ENCODE measurements around the gene IFIT2.

IFIT2 gene

GRCh38 chr10:89337484-89337883 is 35.6 kb downstream of the IFIT2 start:
- no peak overlapping the region for H3K9ac ChIP-seq
- peaks cover 22 to 54% (median 29%) of the 10 kb centered on the region in 10 experiments for H3K4me1 ChIP-seq
- H3K4me3 ChIP-seq, result no peak overlapping the region
- H3K27me3 ChIP-seq, result no peaks in the 10 kb centered on the region
- H3K9me3 ChIP-seq (replicated peaks in 1 of 11), result peaks cover 0 to 19% (median 4%) of the 10 kb centered on the region in 11 experiments; a peak in 10 of 22 replicates
- peaks cover 30 to 51% (median 45%) of the 10 kb centered on the region in 11 experiments for H3K36me3 ChIP-seq
- TF ChIP-seq Cebpa-rat (IDR thresholded peaks at IDR 0.05), result no peak
- peaks cover 0 to 4% (median 0%) of the 10 kb centered on the region in 11 experiments; a peak in 2 of 22 replicates for H4K20me1 ChIP-seq
- H3K27ac ChIP-seq, result no peak overlapping the region
- H3K4me2 ChIP-seq, result peak overlapping the region in 4 of 11 experiments; percentile 12 to 98 (median 35); a peak in 6 of 22 replicates

DNA sequence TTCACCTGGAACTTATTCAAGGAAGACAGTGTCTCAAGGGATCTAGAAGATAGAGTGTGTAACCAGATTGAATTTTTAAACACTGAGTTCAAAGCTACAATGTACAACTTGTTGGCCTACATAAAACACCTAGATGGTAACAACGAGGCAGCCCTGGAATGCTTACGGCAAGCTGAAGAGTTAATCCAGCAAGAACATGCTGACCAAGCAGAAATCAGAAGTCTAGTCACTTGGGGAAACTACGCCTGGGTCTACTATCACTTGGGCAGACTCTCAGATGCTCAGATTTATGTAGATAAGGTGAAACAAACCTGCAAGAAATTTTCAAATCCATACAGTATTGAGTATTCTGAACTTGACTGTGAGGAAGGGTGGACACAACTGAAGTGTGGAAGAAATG is 36.9 kb downstream of the IFIT2 start:
- Histone ChIP-seq H3K9ac (no peak overlapping the region), H3K4me2 (no peak overlapping the region), H3K4me3 (no peak overlapping the region), H3K4me1 (peaks cover 10 to 42% (median 17%) of the 10 kb centered on the region in 10 experiments), H3K27me3 (no peaks in the 10 kb centered on the region), H3K9me3 (replicated peaks in 1 of 11) (peaks cover 0 to 19% (median 4%) of the 10 kb centered on the region in 11 experiments; a peak in 10 of 22 replicates), H3K36me3 (peaks cover 30 to 51% (median 45%) of the 10 kb centered on the region in 11 experiments), H4K20me1 (no peaks in the 10 kb centered on the region; a peak in 1 of 22 replicates), H3K27ac (no peak overlapping the region)
- no peak for TF ChIP-seq Cebpa-rat (IDR thresholded peaks at IDR 0.05)

DNA sequence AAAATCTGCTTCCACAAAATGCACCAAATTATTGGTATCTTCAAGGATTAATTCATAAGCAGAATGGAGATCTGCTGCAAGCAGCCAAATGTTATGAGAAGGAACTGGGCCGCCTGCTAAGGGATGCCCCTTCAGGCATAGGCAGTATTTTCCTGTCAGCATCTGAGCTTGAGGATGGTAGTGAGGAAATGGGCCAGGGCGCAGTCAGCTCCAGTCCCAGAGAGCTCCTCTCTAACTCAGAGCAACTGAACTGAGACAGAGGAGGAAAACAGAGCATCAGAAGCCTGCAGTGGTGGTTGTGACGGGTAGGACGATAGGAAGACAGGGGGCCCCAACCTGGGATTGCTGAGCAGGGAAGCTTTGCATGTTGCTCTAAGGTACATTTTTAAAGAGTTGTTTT is 38.0 kb downstream of the IFIT2 start:
- Histone ChIP-seq H3K9me3 (replicated peaks in 1 of 11) (peaks cover 0 to 19% (median 4%) of the 10 kb centered on the region in 11 experiments; a peak in 10 of 22 replicates), H3K4me2 (no peak overlapping the region), H3K4me3 (no peak overlapping the region), H4K20me1 (no peaks in the 10 kb centered on the region; a peak in 1 of 22 replicates), H3K27ac (no peak overlapping the region), H3K27me3 (no peaks in the 10 kb centered on the region), H3K36me3 (peaks cover 30 to 51% (median 45%) of the 10 kb centered on the region in 11 experiments), H3K4me1 (peaks cover 0 to 30% (median 5%) of the 10 kb centered on the region in 10 experiments; a peak in 14 of 20 replicates), H3K9ac (no peak overlapping the region)
- no peak for TF ChIP-seq Cebpa-rat (IDR thresholded peaks at IDR 0.05)

GRCh38 chr10:89341649-89342048 is 39.8 kb downstream of the IFIT2 start:
- Histone ChIP-seq H3K4me1 (peaks cover 4 to 30% (median 12%) of the 10 kb centered on the region in 10 experiments), H3K27me3 (no peaks in the 10 kb centered on the region), H3K36me3 (peaks cover 30 to 49% (median 43%) of the 10 kb centered on the region in 11 experiments), H3K9ac (no peak overlapping the region), H3K4me3 (no peak overlapping the region), H3K27ac (no peak overlapping the region), H3K9me3 (replicated peaks in 1 of 11) (peaks cover 0 to 19% (median 4%) of the 10 kb centered on the region in 11 experiments; a peak in 10 of 22 replicates), H3K4me2 (no peak overlapping the region), H4K20me1 (no peaks in the 10 kb centered on the region)
- no peak for TF ChIP-seq Cebpa-rat (IDR thresholded peaks at IDR 0.05)

- TF ChIP-seq Cebpa-rat (IDR thresholded peaks at IDR 0.05), result no peak
- H3K27ac ChIP-seq, result no peak overlapping the region
- H4K20me1 ChIP-seq, result no peaks in the 10 kb centered on the region
- no peaks in the 10 kb centered on the region for H3K27me3 ChIP-seq
- peaks cover 12 to 30% (median 19%) of the 10 kb centered on the region in 10 experiments for H3K4me1 ChIP-seq
- H3K4me2 ChIP-seq, result no peak overlapping the region
- H3K9me3 ChIP-seq (replicated peaks in 1 of 11), result peaks cover 0 to 18% (median 4%) of the 10 kb centered on the region in 11 experiments; a peak in 10 of 22 replicates
- H3K4me3 ChIP-seq, result no peak overlapping the region
- H3K9ac ChIP-seq, result no peak overlapping the region
- peaks cover 28 to 43% (median 36%) of the 10 kb centered on the region in 11 experiments for H3K36me3 ChIP-seq
Observed at GRCh38 chr10:89342206-89342958, 40.5 kb downstream of the IFIT2 start.

- Histone ChIP-seq H3K27me3 (no peaks in the 10 kb centered on the region), H3K4me3 (no peak overlapping the region), H3K9ac (no peak overlapping the region), H3K9me3 (replicated peaks in 1 of 11) (peaks cover 0 to 12% (median 2%) of the 10 kb centered on the region in 11 experiments; a peak in 7 of 22 replicates), H3K27ac (no peak overlapping the region), H4K20me1 (no peaks in the 10 kb centered on the region), H3K36me3 (peaks cover 20 to 35% (median 28%) of the 10 kb centered on the region in 11 experiments), H3K4me1 (peaks cover 20 to 34% (median 27%) of the 10 kb centered on the region in 10 experiments), H3K4me2 (no peak overlapping the region)
- TF ChIP-seq Cebpa-rat (IDR thresholded peaks at IDR 0.05), result no peak
Observed at GRCh38 chr10:89343089-89343767, 41.4 kb downstream of the IFIT2 start.

DNA sequence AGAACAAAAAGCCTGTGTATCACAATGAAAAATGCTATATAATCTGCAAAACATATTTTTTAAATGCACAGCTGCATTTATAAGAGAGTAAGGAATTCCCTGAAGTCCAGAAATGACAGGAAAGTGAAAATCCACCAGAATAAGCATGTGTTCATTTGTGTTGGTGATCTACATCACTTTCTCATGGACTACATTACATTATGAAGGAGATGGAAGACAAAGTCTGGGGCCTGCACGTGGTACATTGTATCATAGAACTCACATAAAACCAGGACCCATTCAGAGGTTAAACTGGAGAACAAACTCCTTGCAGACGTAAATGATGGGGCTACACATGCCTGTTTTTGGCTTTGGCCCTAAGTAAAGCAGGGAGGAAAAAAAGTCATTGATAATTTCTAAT is 42.3 kb downstream of the IFIT2 start:
- TF ChIP-seq Cebpa-rat (IDR thresholded peaks at IDR 0.05), result no peak
- Histone ChIP-seq H3K4me3 (no peak overlapping the region), H3K4me1 (peaks cover 30 to 44% (median 36%) of the 10 kb centered on the region in 10 experiments)

DNA sequence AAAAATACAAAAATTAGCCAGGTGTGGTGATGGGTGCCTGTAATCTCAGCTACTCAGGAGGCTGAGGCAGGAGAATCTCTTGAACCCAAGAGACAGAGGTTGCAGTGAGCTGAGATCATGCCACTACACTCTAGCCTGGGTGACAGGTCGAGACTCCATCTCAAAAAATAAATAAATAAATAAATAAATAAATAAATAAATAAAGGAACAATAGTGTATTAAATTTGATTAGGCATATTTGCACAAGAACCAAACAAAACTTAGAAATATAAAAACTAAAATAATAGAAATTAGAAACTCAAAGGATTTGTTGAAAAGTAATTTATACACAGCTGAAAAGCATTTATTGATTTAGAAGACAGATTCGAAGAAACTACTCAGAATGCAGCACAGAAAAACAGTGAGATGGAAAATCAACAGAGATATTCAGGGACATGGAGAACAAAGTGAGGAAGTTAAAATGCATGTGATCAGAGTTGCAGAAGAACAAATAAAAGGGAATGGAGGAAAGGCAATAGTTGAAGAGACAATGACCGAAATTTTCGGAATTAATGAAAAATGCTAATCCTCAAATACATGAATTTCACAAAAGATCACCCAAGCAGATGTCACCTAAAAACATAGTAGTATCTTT is 43.6 kb downstream of the IFIT2 start:
- Histone ChIP-seq H4K20me1 (no peaks in the 10 kb centered on the region), H3K27ac (peak overlapping the region in 4 of 11 experiments; percentile 46 to 72 (median 69); a peak in 8 of 22 replicates), H3K4me3 (no peak overlapping the region), H3K9me3 (replicated peaks in 1 of 11) (no peaks in the 10 kb centered on the region), H3K4me1 (peaks cover 30 to 57% (median 43%) of the 10 kb centered on the region in 10 experiments), H3K9ac (no peak overlapping the region), H3K4me2 (peak overlapping the region in 7 of 11 experiments; percentile 80 to 93 (median 82); a peak in 14 of 22 replicates), H3K27me3 (no peaks in the 10 kb centered on the region), H3K36me3 (peaks cover 0 to 13% (median 5%) of the 10 kb centered on the region in 11 experiments; a peak in 7 of 22 replicates)
- no peak for TF ChIP-seq Cebpa-rat (IDR thresholded peaks at IDR 0.05)

More for the DNA sequence above, 42.3 kb downstream of the IFIT2 start:
- H3K27ac ChIP-seq, result no peak overlapping the region
- peaks cover 0 to 3% (median 0%) of the 10 kb centered on the region in 11 experiments; a peak in 2 of 22 replicates for H3K9me3 ChIP-seq (replicated peaks in 1 of 11)
- H3K4me2 ChIP-seq, result no peak overlapping the region
- H3K27me3 ChIP-seq, result no peaks in the 10 kb centered on the region
- H4K20me1 ChIP-seq, result no peaks in the 10 kb centered on the region
- peaks cover 10 to 25% (median 18%) of the 10 kb centered on the region in 11 experiments for H3K36me3 ChIP-seq
- H3K9ac ChIP-seq, result no peak overlapping the region
